ENCODE data around the gene PTPRE.

The PTPRE gene

DNA sequence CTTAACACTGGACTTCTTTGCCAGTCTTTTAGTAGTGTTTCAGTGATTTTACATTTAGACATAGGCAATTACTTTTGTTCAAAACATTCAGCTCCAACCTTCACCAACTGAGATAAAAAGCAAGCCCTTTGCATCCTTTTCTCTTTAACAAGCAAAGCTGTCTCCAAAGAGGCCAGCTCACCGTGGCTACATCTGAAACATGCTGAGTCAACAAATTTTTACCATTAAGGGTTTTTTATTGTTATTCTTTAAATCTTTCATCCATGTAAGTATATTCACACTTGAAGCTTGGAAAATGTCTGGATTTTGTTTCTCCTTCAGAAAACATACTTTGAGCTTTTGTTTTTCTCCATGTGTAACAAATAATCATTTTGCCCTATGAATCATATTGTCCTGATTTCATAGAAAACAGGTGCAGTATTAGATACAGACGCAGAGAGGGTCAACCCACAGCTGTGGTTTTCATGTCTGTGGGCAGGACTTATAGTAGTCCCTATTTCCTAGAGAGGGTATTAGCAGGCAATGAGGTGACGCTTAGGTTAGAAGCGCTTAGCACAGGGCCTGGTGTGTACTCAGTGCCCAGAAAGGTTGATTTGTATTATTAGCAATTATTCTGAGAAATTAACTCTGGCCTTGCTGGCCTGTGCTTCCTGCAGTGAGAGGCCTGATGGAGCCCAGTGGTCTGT lies 119.9 kb downstream of the PTPRE start:
- no peak for DNase-seq (ENCODE audit: low spot score)

DNA sequence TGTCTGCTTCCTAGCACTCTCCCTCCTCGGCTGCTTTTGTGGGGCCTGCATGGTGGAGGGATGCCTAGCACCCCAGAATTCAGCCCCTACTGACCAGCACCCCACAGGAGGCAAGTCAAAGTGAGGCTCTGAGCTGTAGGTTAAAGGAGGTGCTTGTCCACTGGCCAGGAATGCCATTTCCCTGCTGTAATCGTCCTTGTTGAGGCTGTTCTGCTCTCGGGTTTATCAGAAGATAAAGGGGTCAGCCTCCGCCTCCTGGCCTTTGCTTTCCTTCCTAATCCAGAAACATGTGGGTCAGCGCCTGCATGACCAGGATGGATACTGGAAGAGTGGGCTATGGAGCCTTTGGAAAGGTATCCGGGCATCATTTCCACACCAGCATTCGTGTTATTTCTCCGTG lies 120.4 kb downstream of the PTPRE start:
- no peak for DNase-seq (ENCODE audit: low spot score)

DNA sequence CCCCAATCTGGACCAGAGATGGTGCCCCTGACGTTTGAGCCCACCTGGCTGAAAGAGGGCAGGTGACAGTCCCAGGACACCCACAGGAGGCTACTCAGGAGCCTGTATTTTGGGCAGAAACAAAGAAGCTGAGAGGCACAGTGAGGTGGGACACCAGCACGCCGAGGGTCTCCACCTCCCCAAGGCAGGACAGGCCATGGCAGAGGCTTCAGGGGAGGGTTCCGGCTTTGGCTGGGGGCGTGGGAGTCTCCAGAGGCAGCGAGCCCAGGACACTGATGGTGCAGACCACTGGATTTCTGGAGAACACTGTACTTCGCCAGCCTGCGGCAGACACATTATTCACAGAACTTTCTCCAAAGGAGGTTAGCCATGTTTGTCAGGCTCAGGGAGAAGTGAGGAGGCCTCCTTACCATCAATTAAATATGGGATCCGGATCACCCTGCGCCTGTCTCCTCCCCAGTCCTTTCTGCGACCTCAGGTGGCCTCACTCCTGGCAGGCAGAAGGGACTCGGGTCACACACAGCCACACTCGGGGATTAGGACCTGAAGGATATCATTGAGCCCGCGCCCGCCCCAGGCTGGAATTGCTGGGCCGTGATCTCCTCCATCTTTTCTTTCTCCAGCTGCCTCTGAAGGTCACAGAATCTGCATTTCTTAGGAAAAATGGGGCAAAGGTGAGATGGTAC lies 121.1 kb downstream of the PTPRE start:
- no peak for DNase-seq (ENCODE audit: low spot score)

DNA sequence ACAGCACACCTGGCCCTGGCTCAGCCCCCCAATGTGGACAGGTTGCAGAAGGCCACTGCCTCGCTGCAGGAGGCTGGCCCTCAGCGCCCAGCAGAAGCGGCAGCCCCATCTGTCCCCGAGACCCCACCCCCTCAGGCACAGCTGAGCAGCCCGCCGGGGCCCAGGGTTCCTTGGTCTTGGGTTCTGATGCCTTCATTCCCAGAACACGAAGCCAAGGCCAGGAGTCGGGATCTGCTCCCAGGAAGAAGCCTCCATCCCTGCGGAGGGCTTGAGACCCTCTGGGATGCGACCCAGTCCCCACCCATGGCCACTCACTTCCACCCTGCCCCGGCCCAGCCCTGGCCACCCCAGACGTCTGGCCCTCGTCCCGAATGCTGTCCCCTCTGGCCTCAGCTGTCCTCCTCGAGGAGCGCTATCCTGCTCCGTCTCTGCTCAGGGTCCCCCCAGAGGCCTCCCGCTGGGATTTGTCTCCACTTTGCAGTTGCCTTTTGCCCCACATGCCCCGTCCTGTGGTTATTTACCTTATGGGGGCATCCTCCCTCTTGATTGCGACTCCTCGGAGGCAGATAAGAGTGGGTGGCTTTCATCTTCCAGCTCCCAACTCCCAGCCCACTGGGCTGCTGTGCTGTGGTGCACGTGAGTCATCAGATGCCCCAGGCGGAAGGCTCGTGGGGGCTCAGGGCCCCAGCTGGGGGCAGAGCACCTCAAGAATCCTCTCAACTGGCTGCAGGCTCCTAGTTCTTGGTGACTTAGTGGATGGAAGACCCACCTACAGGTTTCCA lies 121.8 kb downstream of the PTPRE start:
- DNase-seq (ENCODE audit: low spot score): no peak

DNA sequence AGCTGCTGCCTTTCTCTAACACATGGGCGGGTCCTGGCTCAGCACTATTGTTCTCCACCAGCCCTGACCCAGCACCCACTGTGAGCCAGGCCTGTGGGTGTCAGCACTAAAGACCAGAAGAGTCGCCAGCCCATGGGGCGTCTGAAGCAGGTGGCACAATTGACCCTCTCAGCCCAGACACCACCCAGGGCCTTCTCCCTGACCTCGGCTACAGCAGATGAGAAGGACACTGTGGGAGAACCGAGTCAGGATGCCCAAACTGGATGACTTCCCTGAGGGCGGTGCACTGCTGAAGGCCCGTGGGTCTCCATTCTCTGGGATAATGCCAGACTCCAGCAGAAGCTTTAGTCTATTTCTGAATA lies 122.4 kb downstream of the PTPRE start:
- no peak for DNase-seq (ENCODE audit: low spot score)

DNA sequence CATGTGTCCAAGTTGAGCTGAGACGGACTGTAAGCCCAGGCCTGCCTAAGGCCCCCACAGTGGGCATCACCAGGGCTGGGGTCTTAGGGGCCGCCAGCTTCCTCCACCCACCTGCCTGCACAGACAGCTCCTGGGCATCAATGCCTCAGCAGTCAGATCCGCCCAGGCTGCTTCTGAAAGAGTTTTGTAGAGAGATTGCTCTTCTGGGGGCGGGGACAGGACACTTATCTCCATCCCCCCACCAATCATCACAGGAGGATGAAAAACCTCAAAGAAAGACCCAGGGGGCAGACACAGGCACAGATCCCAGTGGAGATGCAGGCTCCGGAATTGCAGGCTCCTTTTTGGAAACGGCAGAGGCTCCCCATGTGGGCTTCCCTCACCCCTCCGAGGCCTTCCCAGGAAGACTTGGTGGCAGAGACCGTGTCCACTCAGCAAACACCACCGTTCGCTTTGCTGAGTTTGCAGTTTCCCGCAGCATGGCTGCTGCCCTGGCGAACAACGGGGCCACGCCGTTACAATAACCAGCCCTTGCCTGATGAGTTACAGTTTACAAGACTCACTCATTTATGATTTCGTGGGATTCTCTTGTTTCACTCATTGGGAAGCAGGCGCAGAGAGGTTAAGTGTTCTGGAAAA lies 122.9 kb downstream of the PTPRE start:
- DNase-seq (ENCODE audit: low spot score): no peak

DNA sequence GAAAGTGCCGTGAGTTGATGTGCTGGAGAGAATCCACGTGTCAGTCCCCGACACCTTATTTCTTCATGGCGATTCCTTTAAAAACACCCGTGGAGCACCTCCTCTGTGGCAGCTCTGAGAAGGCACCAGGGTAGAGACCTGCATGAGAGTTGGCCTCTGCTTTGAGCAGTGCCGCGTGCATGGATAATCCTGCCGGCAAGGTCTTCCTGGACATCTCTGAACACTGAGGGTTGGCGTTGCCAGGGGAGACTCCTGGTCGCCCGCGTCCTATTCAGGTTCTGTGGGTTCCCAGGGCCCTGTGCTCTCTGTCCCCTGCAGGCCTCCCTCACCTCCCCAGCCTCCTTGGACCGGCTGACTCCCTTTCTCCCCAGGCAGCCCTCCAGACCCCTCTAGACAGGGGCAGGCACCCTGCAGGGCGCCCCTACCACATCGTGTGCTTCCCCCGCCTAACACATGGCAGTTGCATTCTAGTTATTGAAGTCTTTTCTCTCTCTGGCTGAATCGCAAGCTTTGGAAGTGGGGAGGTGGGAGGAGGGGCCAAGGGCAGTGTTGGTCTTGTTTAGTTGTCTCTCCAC lies 123.7 kb downstream of the PTPRE start:
- no peak for DNase-seq (ENCODE audit: low spot score)

DNA sequence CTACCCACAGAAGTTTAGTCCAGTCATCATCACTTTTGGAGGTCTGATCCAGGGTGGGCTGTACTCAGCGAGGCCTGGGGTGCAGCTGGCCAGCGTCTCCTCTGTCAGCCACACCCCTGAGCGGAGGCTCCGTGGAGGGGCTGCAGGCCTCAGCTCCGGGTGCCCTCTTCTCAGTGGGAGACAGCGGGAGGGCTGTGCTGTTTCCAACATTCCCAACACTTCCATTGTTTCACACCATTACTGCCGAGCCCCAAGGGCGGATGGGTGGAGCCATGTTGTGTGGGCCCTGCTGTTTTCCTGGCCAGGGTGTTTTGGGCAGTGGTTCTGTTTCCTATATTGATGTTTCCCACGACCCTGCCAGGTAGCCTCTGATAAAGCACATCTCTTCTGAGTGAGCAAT lies 124.3 kb downstream of the PTPRE start:
- DNase-seq (ENCODE audit: low spot score): no peak

DNA sequence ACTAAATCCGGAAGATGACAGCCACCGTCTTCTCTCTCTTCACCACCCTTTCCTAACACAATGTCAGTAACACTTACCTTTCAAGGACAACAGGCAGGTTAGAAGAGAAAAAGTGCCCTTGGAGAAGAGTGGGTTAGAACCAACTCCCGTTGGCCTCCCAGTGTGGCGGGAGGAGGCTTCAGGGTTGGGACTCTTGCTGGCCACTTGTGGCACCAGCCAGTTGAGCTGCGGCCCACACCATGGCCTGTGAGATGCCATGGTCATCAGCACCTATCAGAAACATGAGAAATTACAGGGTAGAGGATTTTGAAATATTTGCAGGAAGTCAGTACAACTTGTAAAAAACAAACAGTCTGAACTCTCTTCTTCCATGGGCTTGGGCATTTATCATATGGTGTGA lies 125.6 kb downstream of the PTPRE start:
- no peak for DNase-seq (ENCODE audit: low spot score)

DNA sequence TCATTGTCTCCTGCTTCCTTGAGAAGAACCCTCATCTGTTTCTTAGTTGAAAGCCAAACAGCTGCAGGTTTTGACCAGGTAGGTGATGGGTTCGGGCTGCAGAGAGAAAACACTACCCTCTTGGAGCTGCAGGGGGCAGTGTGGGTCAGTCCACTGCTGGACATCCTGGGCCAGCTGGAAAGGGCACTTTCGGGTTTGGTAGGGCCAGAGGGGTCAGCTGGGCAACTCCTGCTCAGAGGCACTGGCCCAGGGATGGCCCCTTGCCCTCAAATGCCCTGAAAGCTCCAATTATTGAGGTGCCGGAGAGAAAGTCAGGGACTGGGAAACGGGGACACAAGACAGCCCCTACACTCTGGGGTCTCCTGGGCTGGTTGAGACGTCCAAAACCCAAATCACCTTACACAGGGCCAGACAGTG lies 128.7 kb downstream of the PTPRE start:
- DNase-seq (ENCODE audit: low spot score): peak; percentile 55

DNA sequence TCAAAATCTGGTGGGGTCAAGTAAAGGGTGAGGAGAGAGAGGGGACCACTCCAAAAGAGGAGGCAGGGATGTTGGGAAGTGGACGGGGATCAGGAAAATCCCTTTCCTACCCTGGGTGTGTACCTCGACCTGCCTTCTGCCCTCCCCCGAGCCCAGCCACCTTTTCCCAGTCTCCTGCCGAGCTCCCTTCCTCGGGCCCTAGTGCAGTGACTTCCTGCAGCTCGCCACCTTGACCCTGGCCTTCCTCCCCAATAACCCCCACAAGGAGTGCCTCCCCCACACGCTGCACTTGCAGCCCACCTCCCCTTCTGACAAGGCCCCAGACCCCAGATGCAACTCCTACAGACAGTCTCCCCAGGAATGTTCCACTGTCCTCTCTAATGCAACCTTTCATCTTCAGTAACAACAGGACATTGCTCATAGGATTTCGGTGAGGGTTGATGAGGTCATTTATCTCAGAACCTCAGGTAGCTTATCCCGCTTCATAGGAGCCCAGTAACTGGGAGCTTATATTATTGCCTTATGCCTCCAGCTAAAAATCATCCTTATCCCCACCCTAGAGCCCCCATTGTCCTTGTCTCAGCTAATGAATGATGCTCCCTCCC lies 129.2 kb downstream of the PTPRE start:
- no peak for DNase-seq (ENCODE audit: low spot score)

DNA sequence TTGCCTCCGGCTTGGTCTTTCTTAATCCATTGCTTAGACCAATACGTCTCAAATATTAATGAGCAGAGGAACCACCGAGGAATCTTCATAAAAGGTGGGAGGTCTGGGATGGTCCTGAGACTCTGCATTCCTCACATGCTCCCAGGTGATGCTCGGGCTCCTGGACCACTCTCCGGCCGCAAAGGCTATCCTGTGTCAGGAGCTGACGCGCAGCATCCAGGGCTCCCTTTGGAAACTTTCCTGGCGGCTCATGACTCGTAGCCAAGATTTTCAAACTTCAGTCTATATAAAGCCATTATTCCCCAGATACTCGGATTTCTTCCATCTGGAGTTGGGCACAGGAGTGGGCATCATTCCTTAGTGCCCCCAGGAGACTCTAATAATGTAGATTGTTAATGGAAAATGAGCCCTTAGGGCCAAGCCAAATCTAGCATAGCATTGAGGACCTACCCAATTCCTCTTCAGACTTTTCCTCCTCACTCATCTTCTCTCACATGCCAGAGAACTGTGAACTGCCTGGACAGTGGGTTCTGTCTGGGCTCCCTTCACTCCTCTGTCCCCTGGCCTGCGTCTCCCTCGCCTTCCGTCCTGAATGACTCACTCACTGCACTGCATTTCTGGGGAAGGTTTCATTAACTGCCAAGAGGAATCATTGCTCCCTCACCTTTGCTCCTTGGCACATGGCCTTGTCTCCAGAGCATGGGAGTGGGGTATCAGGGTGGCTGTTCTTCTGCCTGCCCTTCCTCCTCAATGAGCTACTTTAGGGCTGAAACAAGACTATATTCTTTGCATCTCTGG lies 130.0 kb downstream of the PTPRE start:
- no peak for DNase-seq (ENCODE audit: low spot score)

DNA sequence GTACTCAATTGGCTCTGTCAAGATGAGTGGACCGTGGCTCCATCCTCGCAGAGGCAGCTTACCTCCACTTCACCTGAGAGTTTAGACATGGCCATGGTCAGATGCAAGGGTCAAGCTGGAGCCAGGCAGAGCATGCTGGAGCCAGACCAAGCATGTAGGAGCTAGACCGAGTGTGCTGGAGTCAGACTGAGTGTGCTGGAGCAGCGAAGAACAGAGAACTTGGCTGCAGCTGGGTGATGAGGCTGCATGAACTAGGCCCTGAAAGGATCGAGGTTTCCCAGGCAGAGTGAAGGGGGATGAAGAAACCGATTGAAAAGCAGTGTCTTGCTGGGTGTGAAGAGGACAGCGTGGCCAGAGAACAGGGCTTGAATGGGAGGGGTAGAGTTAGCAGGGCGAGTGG lies 133.2 kb downstream of the PTPRE start:
- no peak for DNase-seq (ENCODE audit: low spot score)

DNA sequence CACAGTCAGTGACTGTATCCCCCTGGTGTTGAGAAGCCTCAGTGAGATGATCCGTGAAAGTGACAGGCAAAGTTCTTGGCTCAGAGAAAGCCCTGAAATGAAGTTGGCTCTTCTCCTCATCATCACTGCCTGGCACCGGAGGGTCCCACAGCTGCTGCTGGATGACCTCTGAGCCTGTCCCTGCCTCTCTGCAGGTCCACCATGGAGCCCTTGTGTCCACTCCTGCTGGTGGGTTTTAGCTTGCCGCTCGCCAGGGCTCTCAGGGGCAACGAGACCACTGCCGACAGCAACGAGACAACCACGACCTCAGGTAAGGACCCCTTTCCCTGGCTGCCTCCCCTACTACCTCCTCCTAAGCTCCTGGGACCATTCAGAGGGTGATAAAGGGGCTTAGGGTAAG lies 133.8 kb downstream of the PTPRE start:
- DNase-seq (ENCODE audit: low spot score): no peak

DNA sequence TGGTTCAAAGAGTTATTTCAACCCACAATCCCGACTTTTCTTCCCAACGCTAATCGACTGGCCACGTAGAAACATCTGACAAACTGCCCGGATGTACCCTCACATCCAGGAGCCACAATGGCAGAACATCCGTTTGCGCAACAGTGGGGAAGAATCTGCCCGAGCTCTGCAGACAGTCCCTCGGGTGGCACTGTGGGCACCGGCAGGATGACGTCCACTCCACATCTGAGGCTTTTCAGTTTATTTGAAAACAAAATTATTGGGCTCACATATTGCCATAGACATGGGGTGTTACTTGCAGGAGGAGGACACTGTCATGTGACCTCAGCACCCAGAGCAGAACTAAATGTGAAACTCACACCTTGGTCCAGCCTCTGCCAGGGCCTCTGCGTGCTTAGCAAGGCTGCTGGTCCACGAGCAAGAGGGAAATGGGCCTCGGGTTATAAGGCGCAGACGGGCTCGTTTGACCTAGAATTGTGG lies 135.3 kb downstream of the PTPRE start:
- no peak for DNase-seq (ENCODE audit: low spot score)

DNA sequence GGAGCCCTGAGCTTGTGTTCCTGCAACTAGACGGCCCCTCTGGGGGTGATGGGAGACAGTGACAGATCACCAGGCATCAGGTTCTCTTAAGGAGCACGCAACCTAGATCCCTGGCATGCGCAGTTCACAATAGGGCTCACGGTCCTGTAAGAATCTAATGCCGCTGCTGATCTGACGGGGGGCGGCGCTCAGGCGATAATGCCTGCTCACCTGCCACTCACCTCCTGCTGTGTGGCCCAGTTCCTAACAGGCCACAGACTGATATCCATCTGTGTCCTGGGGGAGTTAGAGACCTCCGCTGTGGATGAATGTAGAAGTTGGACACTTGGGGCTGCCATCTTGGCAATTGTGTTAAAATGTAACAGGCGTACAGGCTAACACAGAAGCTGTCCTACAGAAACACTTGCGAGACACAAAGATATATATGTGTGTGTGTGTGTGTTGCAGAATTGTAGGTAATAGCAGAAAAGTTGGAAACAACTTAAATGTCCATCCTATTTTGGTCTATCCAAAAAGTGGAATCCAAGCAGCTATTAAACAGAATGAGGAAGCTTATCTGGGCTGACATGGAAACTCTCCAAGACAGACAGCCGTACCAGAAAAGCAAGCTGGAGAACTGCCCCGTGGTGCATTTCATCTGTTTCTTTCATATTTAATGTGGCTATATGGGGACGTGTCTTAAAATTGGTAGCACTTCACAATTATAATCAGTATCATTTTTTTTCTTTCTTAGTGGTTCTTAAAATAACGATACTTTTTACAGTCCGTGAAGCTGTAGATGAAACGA lies 136.5 kb downstream of the PTPRE start:
- no peak for DNase-seq (ENCODE audit: low spot score)

DNA sequence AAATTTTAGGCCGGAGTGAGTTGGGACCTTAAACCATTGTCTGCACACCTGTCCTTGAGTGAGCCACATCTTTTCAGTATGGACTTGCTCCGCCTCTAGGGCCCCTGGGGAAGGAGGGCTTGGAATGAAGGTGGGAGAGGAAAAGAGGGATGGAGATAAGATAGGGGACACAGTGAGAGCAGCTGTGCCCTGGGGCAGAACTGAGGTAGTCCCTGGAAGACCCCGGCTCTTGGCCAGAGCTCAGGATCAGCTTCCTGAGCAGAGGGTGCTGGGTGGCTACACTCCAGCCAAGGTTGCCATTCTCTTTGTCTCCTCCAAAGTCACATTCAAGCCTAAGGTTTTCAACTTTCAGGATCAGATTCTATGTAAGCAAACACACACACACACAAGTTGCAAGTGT lies 137.3 kb downstream of the PTPRE start:
- no peak for DNase-seq (ENCODE audit: low spot score)

DNA sequence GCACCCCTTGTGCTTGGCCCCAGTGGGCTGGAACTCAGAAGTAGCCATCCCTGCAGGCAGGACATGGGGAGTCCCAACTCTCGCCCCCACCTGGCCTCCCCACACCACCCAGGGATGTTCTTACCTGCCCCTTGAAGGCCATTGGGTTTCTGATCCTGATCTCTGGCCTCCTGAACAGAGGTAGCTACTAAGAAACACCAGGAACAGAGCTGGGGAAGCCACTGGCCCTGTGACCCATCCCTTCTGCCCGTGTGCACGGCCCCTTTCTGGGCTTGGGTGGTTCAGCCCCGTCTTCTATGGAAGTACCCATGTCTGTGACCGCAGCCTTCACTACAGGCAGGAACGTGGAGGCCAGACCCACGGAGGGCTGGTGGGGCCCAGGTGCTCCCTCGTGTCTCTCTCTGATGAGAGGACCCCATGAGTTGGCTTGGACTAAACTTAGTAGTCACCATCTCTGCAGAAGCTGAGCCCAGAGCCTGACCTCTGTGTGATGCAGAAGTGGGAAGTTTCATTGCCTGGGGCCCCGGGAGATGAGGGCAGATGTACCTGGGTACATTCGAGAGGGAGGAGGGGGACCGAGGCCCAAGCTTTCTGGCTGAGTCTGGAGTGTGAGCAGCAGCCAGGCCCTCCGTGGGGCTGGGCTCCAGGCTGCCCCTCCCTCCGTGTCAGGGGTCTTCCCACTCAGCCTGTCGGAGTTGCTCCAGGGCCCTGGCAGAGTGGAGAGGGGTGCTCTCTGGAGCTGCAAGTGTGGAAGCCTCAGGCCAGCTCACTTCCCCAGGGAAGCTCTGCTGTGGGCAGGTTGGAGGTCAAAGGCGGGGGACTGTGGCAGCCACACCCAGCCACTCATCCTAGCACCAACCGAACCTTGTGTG lies 138.3 kb downstream of the PTPRE start:
- no peak for DNase-seq (ENCODE audit: low spot score)

DNA sequence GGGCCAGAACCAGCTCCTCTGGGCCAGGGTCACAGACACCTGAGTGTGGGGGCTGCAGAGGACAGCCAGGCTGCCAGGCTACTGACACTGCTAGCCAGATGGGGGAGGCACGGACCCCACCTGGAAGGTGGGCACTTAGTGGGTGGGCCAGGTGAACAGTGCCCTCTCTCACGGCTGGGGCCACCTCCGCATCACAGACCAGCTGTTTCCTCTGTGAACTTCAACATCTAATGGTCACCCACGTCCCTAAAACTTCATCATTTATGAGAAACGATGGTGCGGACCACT lies 138.9 kb downstream of the PTPRE start:
- DNase-seq (ENCODE audit: low spot score): no peak
